A673 (cell line): Measurements from ENCODE around the gene SNRPA.
"Not testable (repeated sequence)": the region's sequence is repeated elsewhere in the genome, so short reads cannot be mapped to it uniquely, and the experiment has no call there.

Experiments used
- EZH2 ChIP-seq: fragments of 200-600 bp; sonication (generic); IDR thresholded peaks from 2 replicates; pipeline ENCODE4 v1.6.1; 2017; ENCODE audit warnings: borderline replicate concordance, low read depth, mild to moderate bottlenecking, mixed read lengths, antibody characterized with exemption, low read length; ENCODE audit not compliant: poor library complexity, severe bottlenecking
- TF ChIP-seq, protein P1 (sequence below): fragments of 300-800, 200-600 bp; sonication (generic); conservative IDR thresholded peaks from 2 replicates; pipeline ENCODE4 v1.5.1; 2017; ENCODE audit warnings: low read depth, mild to moderate bottlenecking, antibody characterized with exemption, low read length, moderate library complexity, mixed read lengths

GRCh38 chr19:40810649-40811408, 59.8 kb downstream of the SNRPA start:
- TF ChIP-seq, protein P1, sequence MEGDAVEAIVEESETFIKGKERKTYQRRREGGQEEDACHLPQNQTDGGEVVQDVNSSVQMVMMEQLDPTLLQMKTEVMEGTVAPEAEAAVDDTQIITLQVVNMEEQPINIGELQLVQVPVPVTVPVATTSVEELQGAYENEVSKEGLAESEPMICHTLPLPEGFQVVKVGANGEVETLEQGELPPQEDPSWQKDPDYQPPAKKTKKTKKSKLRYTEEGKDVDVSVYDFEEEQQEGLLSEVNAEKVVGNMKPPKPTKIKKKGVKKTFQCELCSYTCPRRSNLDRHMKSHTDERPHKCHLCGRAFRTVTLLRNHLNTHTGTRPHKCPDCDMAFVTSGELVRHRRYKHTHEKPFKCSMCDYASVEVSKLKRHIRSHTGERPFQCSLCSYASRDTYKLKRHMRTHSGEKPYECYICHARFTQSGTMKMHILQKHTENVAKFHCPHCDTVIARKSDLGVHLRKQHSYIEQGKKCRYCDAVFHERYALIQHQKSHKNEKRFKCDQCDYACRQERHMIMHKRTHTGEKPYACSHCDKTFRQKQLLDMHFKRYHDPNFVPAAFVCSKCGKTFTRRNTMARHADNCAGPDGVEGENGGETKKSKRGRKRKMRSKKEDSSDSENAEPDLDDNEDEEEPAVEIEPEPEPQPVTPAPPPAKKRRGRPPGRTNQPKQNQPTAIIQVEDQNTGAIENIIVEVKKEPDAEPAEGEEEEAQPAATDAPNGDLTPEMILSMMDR: not testable (repeated sequence)
- not testable (repeated sequence) for TF ChIP-seq EZH2
